NOMO-1 treated with dmso at 0.1 percent for 144 hours (cell line): ENCODE measurements around the gene COX11.

ENCODE experiments used
- DNase-seq: peaks from one replicate; lab custom pipeline; 2025; ENCODE audit not compliant: unreplicated experiment; lab: John Stamatoyannopoulos, UW

Gene COX11

GRCh38 chr17:54968988-54969332 lies 506 bp upstream of the COX11 start:
- no peak for DNase-seq

GRCh38 chr17:54967621-54968261 lies 713 bp downstream of the COX11 start:
- DNase-seq: no peak

- DNase-seq: no peak
Measured at GRCh38 chr17:54956791-54957190, 11.7 kb downstream of the COX11 start.

GRCh38 chr17:54951286-54951685 lies 17.2 kb downstream of the COX11 start:
- no peak for DNase-seq

- DNase-seq: no peak
Measured at GRCh38 chr17:54950116-54950515, 18.3 kb downstream of the COX11 start.

- no peak for DNase-seq
Measured at GRCh38 chr17:54948380-54948779, 20.1 kb downstream of the COX11 start.

- peak; percentile 37 for DNase-seq
Measured at GRCh38 chr17:54947396-54947795, 21.1 kb downstream of the COX11 start.

- DNase-seq: no peak
Measured at GRCh38 chr17:54945671-54946070, 22.8 kb downstream of the COX11 start.

- DNase-seq: no peak
Measured at GRCh38 chr17:54945231-54945630, 23.2 kb downstream of the COX11 start.

GRCh38 chr17:54944796-54945195 lies 23.7 kb downstream of the COX11 start:
- no peak for DNase-seq

- no peak for DNase-seq
Measured at GRCh38 chr17:54941285-54941684, 27.2 kb downstream of the COX11 start.

GRCh38 chr17:54937426-54937825 lies 31.0 kb downstream of the COX11 start:
- no peak for DNase-seq

GRCh38 chr17:54937018-54937417 lies 31.4 kb downstream of the COX11 start:
- DNase-seq: no peak

- DNase-seq: no peak
Measured at GRCh38 chr17:54935471-54935870, 33.0 kb downstream of the COX11 start.

GRCh38 chr17:54933921-54934320 lies 34.5 kb downstream of the COX11 start:
- DNase-seq: no peak

GRCh38 chr17:54932711-54933110 lies 35.7 kb downstream of the COX11 start:
- DNase-seq: no peak

- no peak for DNase-seq
Measured at GRCh38 chr17:54927525-54927924, 40.9 kb downstream of the COX11 start.

- DNase-seq: no peak
Measured at GRCh38 chr17:54924405-54924804, 44.0 kb downstream of the COX11 start.

GRCh38 chr17:54920819-54921218 lies 47.6 kb downstream of the COX11 start:
- DNase-seq: no peak

- no peak for DNase-seq
Measured at GRCh38 chr17:54919425-54919824, 49.0 kb downstream of the COX11 start.

GRCh38 chr17:54916721-54917120 lies 51.7 kb downstream of the COX11 start:
- DNase-seq: no peak
